Measurements from ENCODE around the gene TSPEAR.

Gene TSPEAR

DNA sequence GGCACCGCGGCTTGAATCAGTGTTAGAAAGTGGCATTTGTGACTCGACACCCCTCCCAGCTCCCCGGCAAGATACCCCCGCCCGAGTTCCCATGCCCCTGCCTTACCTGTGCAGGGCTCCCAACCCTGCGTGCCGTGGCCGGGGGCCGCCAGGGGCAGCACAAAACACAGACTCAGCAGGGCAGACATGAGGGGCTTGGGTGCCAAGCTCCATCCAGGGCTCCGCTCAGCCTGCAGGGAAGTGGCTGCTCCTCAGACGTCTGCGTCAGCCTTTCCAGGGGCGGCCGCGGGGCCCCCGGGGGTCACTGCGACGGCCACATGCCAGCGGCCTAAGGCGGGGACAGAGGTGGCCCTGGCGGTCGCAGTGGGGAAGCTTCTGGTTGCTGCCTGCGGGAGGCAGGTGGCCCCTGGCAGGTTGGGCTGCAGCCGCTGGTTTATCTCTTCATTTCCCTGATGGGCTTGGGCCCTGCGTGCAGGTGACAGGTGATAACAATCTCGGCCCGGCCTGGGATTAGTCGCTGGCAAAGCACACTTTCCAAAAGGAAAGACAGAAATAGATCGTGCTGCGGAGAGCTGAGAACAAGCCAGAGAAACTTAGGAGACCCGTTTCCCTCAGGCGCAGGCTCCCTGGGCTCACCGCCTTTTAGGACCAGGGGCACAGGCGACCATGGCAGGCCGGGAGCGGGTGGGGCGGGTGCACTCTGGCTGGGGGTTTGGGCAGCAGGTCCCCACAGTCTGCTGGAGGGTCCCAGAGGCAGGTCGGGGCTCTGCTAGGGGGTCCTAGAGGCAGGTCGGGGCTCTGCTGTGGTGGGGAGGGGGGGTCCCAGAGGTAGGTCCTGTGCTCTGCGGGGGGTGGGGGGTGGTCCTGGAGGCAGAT is at the start of gene TSPEAR:
TSPEAR (minus strand) TSS at position 246 of the 876 bp plus-strand sequence; CDS start at position 188, 58 bp downstream.
- Histone ChIP-seq H3K9me3 (ENCODE audit: control insufficient read depth in 5 of 5, low read length in 5 of 5) (no peaks in the 10 kb centered on the region), H3K4me3 (ENCODE audit: low read depth in 1 of 5, low read length in 5 of 5) (no peak within 1 kb of the TSS), H3K27ac (ENCODE audit: low read depth, low read length) (no peak within 1 kb of the TSS), H3K36me3 (ENCODE audit: control insufficient read depth in 5 of 5, insufficient read depth in 5 of 5, low read length in 5 of 5) (no peaks in the 10 kb centered on the region), H3K27me3 (ENCODE audit: control insufficient read depth in 5 of 5, insufficient read depth in 4 of 5, low read length in 5 of 5) (peaks cover 44 to 74% (median 64%) of the 10 kb centered on the region in 5 donors), H3K4me1 (ENCODE audit: control insufficient read depth in 5 of 5, insufficient read depth in 5 of 5, low read length in 5 of 5) (peaks cover 0 to 18% (median 10%) of the 10 kb centered on the region in 5 donors), H3K9ac (ENCODE audit: low read length in 5 of 5) (no peak within 1 kb of the TSS)

- no peaks in the 10 kb centered on the region for H3K36me3 ChIP-seq (ENCODE audit: control insufficient read depth in 5 of 5, insufficient read depth in 5 of 5, low read length in 5 of 5)
- H3K27ac ChIP-seq (ENCODE audit: low read depth, low read length), result no peak overlapping the region
Observed at GRCh38 chr21:44760376-44760775, 49.0 kb upstream of the TSPEAR start.

DNA sequence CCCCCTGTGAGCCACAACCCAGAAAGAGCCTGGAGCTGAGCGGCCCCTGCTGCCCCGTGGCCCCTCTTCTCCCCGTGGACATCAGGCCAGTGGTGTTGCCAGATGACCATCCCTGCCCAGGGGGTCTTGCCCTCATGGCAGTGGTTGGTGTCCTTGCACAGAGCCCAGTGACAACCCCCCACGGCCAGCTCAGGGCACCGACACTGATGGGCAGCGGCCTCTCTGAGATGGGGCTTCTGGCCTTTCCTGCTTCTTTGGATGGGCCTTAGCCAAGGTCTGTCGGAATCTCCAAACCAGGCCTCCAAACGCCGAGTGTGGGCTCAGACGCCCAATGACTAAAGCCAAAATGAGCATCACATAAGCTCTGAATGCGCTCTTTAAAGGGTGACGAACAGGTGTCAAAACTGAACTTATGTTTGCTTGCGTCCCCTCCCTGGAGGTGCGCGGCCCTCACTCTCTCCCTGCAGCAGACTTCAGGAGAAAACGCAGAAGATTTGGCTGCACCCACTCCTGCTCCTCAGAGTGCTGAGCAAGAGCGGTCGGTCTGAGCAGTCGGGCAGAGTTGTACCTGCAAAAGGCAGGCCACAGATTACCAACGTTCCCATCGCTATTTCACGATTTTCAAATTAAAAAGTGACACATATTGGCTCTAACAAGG is 48.4 kb upstream of the TSPEAR start:
- H3K36me3 ChIP-seq (ENCODE audit: control insufficient read depth in 5 of 5, insufficient read depth in 5 of 5, low read length in 5 of 5), result no peaks in the 10 kb centered on the region
- peaks cover 0 to 4% (median 0%) of the 10 kb centered on the region in 5 donors for H3K9me3 ChIP-seq (ENCODE audit: control insufficient read depth in 5 of 5, low read length in 5 of 5)
- H3K9ac ChIP-seq (ENCODE audit: low read length in 5 of 5), result no peak overlapping the region
- H3K4me3 ChIP-seq (ENCODE audit: low read depth in 1 of 5, low read length in 5 of 5), result no peak overlapping the region
- H3K4me1 ChIP-seq (ENCODE audit: control insufficient read depth in 5 of 5, insufficient read depth in 5 of 5, low read length in 5 of 5), result peaks cover 0 to 5% (median 0%) of the 10 kb centered on the region in 5 donors
- peaks cover 0 to 11% (median 5%) of the 10 kb centered on the region in 5 donors for H3K27me3 ChIP-seq (ENCODE audit: control insufficient read depth in 5 of 5, insufficient read depth in 4 of 5, low read length in 5 of 5)
- H3K27ac ChIP-seq (ENCODE audit: low read depth, low read length), result no peak overlapping the region

More at GRCh38 chr21:44760376-44760775, 49.0 kb upstream of the TSPEAR start:
- Histone ChIP-seq H3K27me3 (ENCODE audit: control insufficient read depth in 5 of 5, insufficient read depth in 4 of 5, low read length in 5 of 5) (peaks cover 0 to 13% (median 6%) of the 10 kb centered on the region in 5 donors), H3K9me3 (ENCODE audit: control insufficient read depth in 5 of 5, low read length in 5 of 5) (peaks cover 0 to 4% (median 0%) of the 10 kb centered on the region in 5 donors), H3K4me1 (ENCODE audit: control insufficient read depth in 5 of 5, insufficient read depth in 5 of 5, low read length in 5 of 5) (peaks cover 0 to 2% (median 0%) of the 10 kb centered on the region in 5 donors), H3K4me3 (ENCODE audit: low read depth in 1 of 5, low read length in 5 of 5) (no peak overlapping the region), H3K9ac (ENCODE audit: low read length in 5 of 5) (no peak overlapping the region)

DNA sequence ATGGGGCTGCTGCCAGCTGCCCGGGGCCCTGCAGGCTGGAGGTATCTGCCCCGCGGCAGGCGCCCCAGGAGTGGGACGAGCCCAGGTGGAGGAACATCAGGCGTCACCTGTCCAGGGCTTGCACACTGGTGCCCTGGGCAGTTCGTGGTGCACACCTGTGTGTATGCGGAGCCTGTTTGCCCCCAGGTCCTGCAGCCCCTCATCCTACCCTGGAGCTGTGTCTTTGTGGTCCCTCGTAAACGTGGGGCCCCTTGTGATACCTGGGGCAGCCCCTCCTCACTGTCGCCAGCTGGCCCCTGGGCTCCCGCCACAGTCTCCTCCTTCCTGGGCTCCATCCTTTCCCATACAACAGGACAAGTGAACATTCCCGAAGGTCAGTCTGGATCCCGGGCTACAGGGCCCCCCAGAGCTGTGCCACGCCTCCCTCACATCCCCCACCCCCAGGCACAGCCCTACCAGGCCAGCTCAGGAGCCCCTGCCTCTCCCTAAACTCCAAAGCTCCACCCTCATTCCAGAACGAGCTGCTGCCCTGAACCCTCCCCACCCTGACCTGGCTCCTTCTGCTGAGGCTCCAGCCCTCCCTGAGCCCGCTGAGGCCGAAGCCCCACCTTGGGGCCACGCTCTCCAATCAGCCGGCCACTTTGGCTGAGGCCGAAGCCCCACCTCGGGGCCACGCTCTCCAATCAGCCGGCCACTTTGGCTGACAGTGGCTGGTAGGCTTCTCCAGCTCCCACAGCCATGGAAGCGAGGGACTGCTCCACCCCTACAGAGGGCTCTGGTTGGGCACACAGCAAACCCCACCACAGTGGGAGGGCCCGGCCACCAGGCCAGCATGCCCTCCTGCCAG is 47.6 kb upstream of the TSPEAR start:
- H3K27ac ChIP-seq (ENCODE audit: low read depth, low read length), result no peak overlapping the region

GRCh38 chr21:44758141-44758561 is 46.8 kb upstream of the TSPEAR start:
- Histone ChIP-seq H3K27ac (ENCODE audit: low read depth, low read length) (no peak overlapping the region), H3K36me3 (ENCODE audit: control insufficient read depth in 5 of 5, insufficient read depth in 5 of 5, low read length in 5 of 5) (no peaks in the 10 kb centered on the region), H3K4me3 (ENCODE audit: low read depth in 1 of 5, low read length in 5 of 5) (no peak overlapping the region), H3K4me1 (ENCODE audit: control insufficient read depth in 5 of 5, insufficient read depth in 5 of 5, low read length in 5 of 5) (peaks cover 0 to 13% (median under 1%) of the 10 kb centered on the region in 5 donors), H3K9ac (ENCODE audit: low read length in 5 of 5) (no peak overlapping the region), H3K27me3 (ENCODE audit: control insufficient read depth in 5 of 5, insufficient read depth in 4 of 5, low read length in 5 of 5) (peaks cover 0 to 11% (median 3%) of the 10 kb centered on the region in 5 donors), H3K9me3 (ENCODE audit: control insufficient read depth in 5 of 5, low read length in 5 of 5) (peaks cover 0 to 6% (median 0%) of the 10 kb centered on the region in 5 donors)

More for the DNA sequence above, 47.6 kb upstream of the TSPEAR start:
- H3K36me3 ChIP-seq (ENCODE audit: control insufficient read depth in 5 of 5, insufficient read depth in 5 of 5, low read length in 5 of 5), result no peaks in the 10 kb centered on the region
- peaks cover 0 to 11% (median 3%) of the 10 kb centered on the region in 5 donors for H3K27me3 ChIP-seq (ENCODE audit: control insufficient read depth in 5 of 5, insufficient read depth in 4 of 5, low read length in 5 of 5)
- H3K4me1 ChIP-seq (ENCODE audit: control insufficient read depth in 5 of 5, insufficient read depth in 5 of 5, low read length in 5 of 5), result peaks cover 0 to 5% (median 0%) of the 10 kb centered on the region in 5 donors
- no peak overlapping the region for H3K4me3 ChIP-seq (ENCODE audit: low read depth in 1 of 5, low read length in 5 of 5)
- peaks cover 0 to 4% (median 0%) of the 10 kb centered on the region in 5 donors for H3K9me3 ChIP-seq (ENCODE audit: control insufficient read depth in 5 of 5, low read length in 5 of 5)
- no peak overlapping the region for H3K9ac ChIP-seq (ENCODE audit: low read length in 5 of 5)

GRCh38 chr21:44757731-44758130 is 46.4 kb upstream of the TSPEAR start:
- peaks cover 0 to 6% (median 0%) of the 10 kb centered on the region in 5 donors for H3K9me3 ChIP-seq (ENCODE audit: control insufficient read depth in 5 of 5, low read length in 5 of 5)
- no peaks in the 10 kb centered on the region for H3K36me3 ChIP-seq (ENCODE audit: control insufficient read depth in 5 of 5, insufficient read depth in 5 of 5, low read length in 5 of 5)
- H3K27ac ChIP-seq (ENCODE audit: low read depth, low read length), result no peak overlapping the region
- H3K27me3 ChIP-seq (ENCODE audit: control insufficient read depth in 5 of 5, insufficient read depth in 4 of 5, low read length in 5 of 5), result peaks cover 0 to 13% (median 5%) of the 10 kb centered on the region in 5 donors
- H3K4me1 ChIP-seq (ENCODE audit: control insufficient read depth in 5 of 5, insufficient read depth in 5 of 5, low read length in 5 of 5), result peaks cover 0 to 17% (median 5%) of the 10 kb centered on the region in 5 donors
- H3K4me3 ChIP-seq (ENCODE audit: low read depth in 1 of 5, low read length in 5 of 5), result no peak overlapping the region
- H3K9ac ChIP-seq (ENCODE audit: low read length in 5 of 5), result no peak overlapping the region

- H3K36me3 ChIP-seq (ENCODE audit: control insufficient read depth in 5 of 5, insufficient read depth in 5 of 5, low read length in 5 of 5), result no peaks in the 10 kb centered on the region
- no peak overlapping the region for H3K27ac ChIP-seq (ENCODE audit: low read depth, low read length)
Observed at GRCh38 chr21:44756423-44757185, 45.2 kb upstream of the TSPEAR start.

DNA sequence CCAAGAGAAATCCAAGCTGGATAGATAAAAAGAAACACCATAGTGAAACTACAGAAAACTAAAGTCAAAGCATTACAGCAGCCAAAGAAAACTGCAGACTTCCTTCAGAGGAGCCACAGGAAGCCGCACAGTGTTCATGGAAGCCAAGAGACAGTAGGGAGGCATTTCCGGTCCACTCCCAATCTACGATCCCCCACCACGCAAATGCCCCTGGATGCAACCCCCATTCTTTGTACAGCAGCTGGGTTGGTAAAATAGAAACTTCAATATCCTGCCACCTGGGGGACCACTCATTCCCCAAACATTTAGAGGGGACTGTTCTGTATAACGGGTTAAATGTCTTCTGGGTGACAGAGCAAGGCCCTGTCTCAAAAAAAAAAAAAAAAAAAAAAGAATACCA is 43.9 kb upstream of the TSPEAR start:
- no peaks in the 10 kb centered on the region for H3K36me3 ChIP-seq (ENCODE audit: control insufficient read depth in 5 of 5, insufficient read depth in 5 of 5, low read length in 5 of 5)
- no peak overlapping the region for H3K27ac ChIP-seq (ENCODE audit: low read depth, low read length)
- H3K27me3 ChIP-seq (ENCODE audit: control insufficient read depth in 5 of 5, insufficient read depth in 4 of 5, low read length in 5 of 5), result peaks cover 5 to 27% (median 15%) of the 10 kb centered on the region in 5 donors
- no peak overlapping the region for H3K9ac ChIP-seq (ENCODE audit: low read length in 5 of 5)
- H3K4me3 ChIP-seq (ENCODE audit: low read depth in 1 of 5, low read length in 5 of 5), result no peak overlapping the region
- peaks cover 0 to 6% (median 0%) of the 10 kb centered on the region in 5 donors for H3K9me3 ChIP-seq (ENCODE audit: control insufficient read depth in 5 of 5, low read length in 5 of 5)
- peaks cover 0 to 41% (median 9%) of the 10 kb centered on the region in 5 donors for H3K4me1 ChIP-seq (ENCODE audit: control insufficient read depth in 5 of 5, insufficient read depth in 5 of 5, low read length in 5 of 5)

More at GRCh38 chr21:44756423-44757185, 45.2 kb upstream of the TSPEAR start:
- Histone ChIP-seq H3K9me3 (ENCODE audit: control insufficient read depth in 5 of 5, low read length in 5 of 5) (peaks cover 0 to 6% (median 0%) of the 10 kb centered on the region in 5 donors), H3K9ac (ENCODE audit: low read length in 5 of 5) (no peak overlapping the region), H3K4me3 (ENCODE audit: low read depth in 1 of 5, low read length in 5 of 5) (no peak overlapping the region), H3K27me3 (ENCODE audit: control insufficient read depth in 5 of 5, insufficient read depth in 4 of 5, low read length in 5 of 5) (peaks cover 0 to 15% (median 5%) of the 10 kb centered on the region in 5 donors), H3K4me1 (ENCODE audit: control insufficient read depth in 5 of 5, insufficient read depth in 5 of 5, low read length in 5 of 5) (peaks cover 0 to 28% (median 9%) of the 10 kb centered on the region in 5 donors)

GRCh38 chr21:44753357-44753756 is 42.0 kb upstream of the TSPEAR start:
- H3K27ac ChIP-seq (ENCODE audit: low read depth, low read length), result no peak overlapping the region
- H3K27me3 ChIP-seq (ENCODE audit: control insufficient read depth in 5 of 5, insufficient read depth in 4 of 5, low read length in 5 of 5), result peaks cover 12 to 41% (median 24%) of the 10 kb centered on the region in 5 donors

More at GRCh38 chr21:44753357-44753756, 42.0 kb upstream of the TSPEAR start:
- H3K4me1 ChIP-seq (ENCODE audit: control insufficient read depth in 5 of 5, insufficient read depth in 5 of 5, low read length in 5 of 5), result peaks cover 0 to 44% (median 9%) of the 10 kb centered on the region in 5 donors
- no peak overlapping the region for H3K4me3 ChIP-seq (ENCODE audit: low read depth in 1 of 5, low read length in 5 of 5)
- H3K9me3 ChIP-seq (ENCODE audit: control insufficient read depth in 5 of 5, low read length in 5 of 5), result peaks cover 0 to 6% (median 0%) of the 10 kb centered on the region in 5 donors
- H3K36me3 ChIP-seq (ENCODE audit: control insufficient read depth in 5 of 5, insufficient read depth in 5 of 5, low read length in 5 of 5), result no peaks in the 10 kb centered on the region
- H3K9ac ChIP-seq (ENCODE audit: low read length in 5 of 5), result no peak overlapping the region

Data from subcutaneous abdominal adipose tissue (tissue), 5 donors.